Lung (tissue), 12 donors: ENCODE data around the gene UGDH. TPM values are rescaled to one million over a fixed set of nuclear protein-coding genes. Genes with fewer than 3 reads are reported as not detected.
"Not testable (repeated sequence)": the region's sequence is repeated elsewhere in the genome, so short reads cannot be mapped to it uniquely, and the experiment has no call there.

Experiments used
- ATAC-seq: fragments of 200-7000 bp; cut with Tn5 transposase; one replicate; pipeline ENCODE4 v1.9.1; 2020; ENCODE audit warnings: moderate number of reproducible peaks; ENCODE audit not compliant: insufficient read depth, low FRiP score
- DNase-seq, 3 donors: peaks; one replicate each; pipeline ENCODE4 v3.0.0-alpha.2; 2013 to 2017
- H3K27ac ChIP-seq, 2 donors: one replicate each; pipeline ENCODE4 v1.5.1; 2013; ENCODE audit warnings: mild to moderate bottlenecking in 2 of 2, moderate library complexity in 2 of 2, control low read depth in 1 of 2, inconsistent platforms in 1 of 2, low read depth in 1 of 2, low read length in 1 of 2
- H3K27me3 ChIP-seq, 3 donors: one replicate each; pipeline ENCODE4 v1.5.1; 2013; ENCODE audit warnings: low read length in 2 of 3; ENCODE audit not compliant: control insufficient read depth in 3 of 3, insufficient read depth in 3 of 3
- H3K36me3 ChIP-seq, 4 donors: one replicate each; pipeline ENCODE4 v1.5.1; 2013; ENCODE audit warnings: low read length in 4 of 4, mild to moderate bottlenecking in 1 of 4, moderate library complexity in 1 of 4; ENCODE audit not compliant: control insufficient read depth in 4 of 4, insufficient read depth in 4 of 4
- H3K4me1 ChIP-seq, 5 donors: one replicate each; pipeline ENCODE4 v1.5.1; 2013; ENCODE audit warnings: low read length in 5 of 5, mild to moderate bottlenecking in 2 of 5, moderate library complexity in 1 of 5; ENCODE audit not compliant: control insufficient read depth in 5 of 5, insufficient read depth in 5 of 5
- H3K4me3 ChIP-seq: one replicate; pipeline ENCODE4 v1.5.1; 2013; ENCODE audit warnings: mild to moderate bottlenecking, control low read depth, moderate library complexity
- H3K9ac ChIP-seq, 2 donors: one replicate each; pipeline ENCODE4 v1.5.1; 2013; ENCODE audit warnings: low read length in 2 of 2, control low read depth in 1 of 2; ENCODE audit not compliant: insufficient read depth in 1 of 2
- H3K9me3 ChIP-seq, 4 donors: one replicate each; pipeline ENCODE4 v1.5.1; 2013; ENCODE audit warnings: low read length in 3 of 4, mild to moderate bottlenecking in 1 of 4, moderate library complexity in 1 of 4; ENCODE audit not compliant: control insufficient read depth in 4 of 4, insufficient read depth in 3 of 4
- CTCF ChIP-seq: IDR thresholded peaks from 2 replicates; pipeline ENCODE4 v1.5.1; 2012; ENCODE audit warnings: mild to moderate bottlenecking; ENCODE audit errors: control extremely low read depth, extremely low read depth
- WGBS, 2 donors: extraction: QIAGEN DNeasy Blood & Tissue Kit; methylation state at CpG; one replicate each; pipeline ENCODE4 v1.1.7; 2013; 5-methylcytosine and 5-hydroxymethylcytosine counted together
- polyA plus RNA-seq, 2 donors: library from polyadenylated mRNA; stranded (reverse); fragments of 200-250 nt; gene quantifications; one replicate each; pipeline ENCODE4 v1.2.1, GENCODE V29; 2013
- total RNA-seq, 2 donors: library from RNA; depleted of rRNA in 1 of 2; stranded (reverse); fragments of >200 nt in 1 of 2; gene quantifications; one replicate each; pipeline ENCODE4 v1.2.1, GENCODE V29; 2014 to 2021
- donor health status: control.
- donor health status: control.
- donor health status: Bipolar disorder and iron deficiency.
- donor health status: healthy.
- donor health status: DM: yes; HTN: yes; CAD: no.

Gene UGDH
- total and polyA plus RNA-seq, 4 donors = 13.4 to 69.1 (median 36.6) TPM

GRCh38 chr4:39544580-39545315, 17.5 kb upstream of the UGDH start:
- no peak overlapping the region for H3K4me3 ChIP-seq
- no peaks in the 10 kb centered on the region for H3K27me3 ChIP-seq
- peaks cover 0 to 4% (median 0%) of the 10 kb centered on the region in 4 donors for H3K36me3 ChIP-seq
- H3K9ac ChIP-seq = peak overlapping the region in 1 of 2 donors; percentile 47
- ATAC-seq (no peak), DNase-seq (peak in 2 of 3 donors; percentile 26 to 39)
- H3K27ac ChIP-seq = no peak overlapping the region
- H3K4me1 ChIP-seq = peaks cover 0 to 21% (median 6%) of the 10 kb centered on the region in 5 donors
- no peak for TF ChIP-seq CTCF
- WGBS, 2 donors = 40 to 60% methylated on average over 1 of the region's 1 CpG
- no peaks in the 10 kb centered on the region for H3K9me3 ChIP-seq

- peaks cover 0 to 21% (median 6%) of the 10 kb centered on the region in 5 donors for H3K4me1 ChIP-seq
- not testable (repeated sequence) for H3K27ac ChIP-seq, DNase-seq, H3K4me3 ChIP-seq, H3K36me3 ChIP-seq, H3K9ac ChIP-seq, H3K9me3 ChIP-seq, ATAC-seq, H3K27me3 ChIP-seq
- WGBS, 2 donors = 90 to 100% methylated on average over 4 of the region's 4 CpGs
These were observed 16.8 kb upstream of the UGDH start for GRCh38 chr4:39544080-39544479.

- Histone ChIP-seq H3K27ac (no peak overlapping the region), H3K36me3 (peaks cover 0 to 6% (median 0%) of the 10 kb centered on the region in 4 donors), H3K9me3 (no peaks in the 10 kb centered on the region), H3K27me3 (no peaks in the 10 kb centered on the region), H3K9ac (no peak overlapping the region), H3K4me3 (no peak overlapping the region), H3K4me1 (peaks cover 0 to 21% (median 6%) of the 10 kb centered on the region in 5 donors)
- TF ChIP-seq CTCF = no peak
- WGBS, 2 donors = 84 to 92% methylated on average over 5 of the region's 5 CpGs
- no peak for ATAC-seq
- DNase-seq = no peak
These were observed 15.8 kb upstream of the UGDH start for GRCh38 chr4:39543034-39543433.

GRCh38 chr4:39542611-39543012, 15.4 kb upstream of the UGDH start:
- Histone ChIP-seq H3K36me3 (peaks cover 0 to 6% (median 0%) of the 10 kb centered on the region in 4 donors), H3K27me3 (no peaks in the 10 kb centered on the region), H3K9ac (no peak overlapping the region), H3K9me3 (no peaks in the 10 kb centered on the region), H3K27ac (no peak overlapping the region), H3K4me1 (peaks cover 0 to 21% (median 6%) of the 10 kb centered on the region in 5 donors), H3K4me3 (no peak overlapping the region)
- no peak for TF ChIP-seq CTCF
- no peak for DNase-seq
- no peak for ATAC-seq
- WGBS, 2 donors = 83% methylated on average over 4 of the region's 4 CpGs
